Esophagus muscularis mucosa (tissue), 4 donors: ENCODE measurements around the gene RFNG.

Experiments used
- CTCF ChIP-seq, 3 experiments: fragments of 200-600 bp in 2 of 3; fragments of 450-650 bp in 1 of 3; sonication (generic) in 2 of 3; IDR thresholded peaks; one replicate each; pipeline ENCODE4 v1.5.1; 2017 to 2019; ENCODE audit warnings: antibody characterized with exemption in 3 of 3, mild to moderate bottlenecking in 2 of 3, moderate library complexity in 1 of 3
- EP300 ChIP-seq: sonication (generic); formaldehyde crosslinking; IDR thresholded peaks from one replicate; pipeline ENCODE4 v1.6.1; 2017; ENCODE audit warnings: antibody characterized with exemption
- POLR2A ChIP-seq: fragments of 450-650 bp; IDR thresholded peaks from one replicate; pipeline ENCODE4 v1.6.1; 2017; ENCODE audit warnings: antibody characterized with exemption, moderate library complexity, mild to moderate bottlenecking, low read depth
- POLR2AphosphoS5 ChIP-seq, 2 donors: sonication (generic); formaldehyde crosslinking; IDR thresholded peaks; one replicate each; pipeline ENCODE4 v1.6.1; 2017; ENCODE audit warnings: antibody characterized with exemption in 2 of 2

- no peak for TF ChIP-seq CTCF (IDR thresholded peaks at IDR 0.05)
- TF ChIP-seq POLR2A, result no peak
- no peak for TF ChIP-seq POLR2AphosphoS5 (IDR thresholded peaks at IDR 0.05)
- no peak for TF ChIP-seq EP300
Measured at GRCh38 chr17:82091264-82092066, 39.9 kb upstream of the RFNG start.
